ENCODE data around the gene NTN3.
"Not testable (repeated sequence)": the region's sequence is repeated elsewhere in the genome, so short reads cannot be mapped to it uniquely, and the experiment has no call there.

Gene NTN3

DNA sequence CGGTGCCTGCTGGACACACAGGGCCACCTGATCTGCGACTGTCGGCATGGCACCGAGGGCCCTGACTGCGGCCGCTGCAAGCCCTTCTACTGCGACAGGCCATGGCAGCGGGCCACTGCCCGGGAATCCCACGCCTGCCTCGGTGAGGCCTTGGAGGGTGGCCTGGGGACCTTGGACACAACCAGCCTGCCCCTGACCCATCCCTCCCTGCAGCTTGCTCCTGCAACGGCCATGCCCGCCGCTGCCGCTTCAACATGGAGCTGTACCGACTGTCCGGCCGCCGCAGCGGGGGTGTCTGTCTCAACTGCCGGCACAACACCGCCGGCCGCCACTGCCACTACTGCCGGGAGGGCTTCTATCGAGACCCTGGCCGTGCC lies 1.4 kb downstream of the NTN3 start:
- in situ Hi-C loops (cut with HindIII; ENCODE audit: low pct_ligation_motif_present, low pct_unique_long_range_greater_than_20kb, low sequenced_read_pairs) = loop anchor here (25.0 kb wide), 1 partner anchor 310 kb away; the partner anchor contains the start of gene TRAF7

GRCh38 chr16:2472885-2473445 lies 1.9 kb downstream of the NTN3 start:
- in situ Hi-C loops (cut with HindIII; ENCODE audit: low pct_ligation_motif_present, low pct_unique_long_range_greater_than_20kb, low sequenced_read_pairs) = loop anchor here (25.0 kb wide), 1 partner anchor 311 kb away; the partner anchor contains the start of gene TRAF7

More for the DNA sequence above, 1.4 kb downstream of the NTN3 start:
- DNase-seq = no peak

GRCh38 chr16:2473446-2473926 lies 2.4 kb downstream of the NTN3 start:
- in situ Hi-C loops (cut with HindIII; ENCODE audit: low pct_ligation_motif_present, low pct_unique_long_range_greater_than_20kb, low sequenced_read_pairs) = loop anchor here (25.0 kb wide), 1 partner anchor 311 kb away; the partner anchor contains the start of gene TRAF7
- DNase-seq = peak; percentile 28

More at GRCh38 chr16:2472885-2473445, 1.9 kb downstream of the NTN3 start:
- DNase-seq = no peak

DNA sequence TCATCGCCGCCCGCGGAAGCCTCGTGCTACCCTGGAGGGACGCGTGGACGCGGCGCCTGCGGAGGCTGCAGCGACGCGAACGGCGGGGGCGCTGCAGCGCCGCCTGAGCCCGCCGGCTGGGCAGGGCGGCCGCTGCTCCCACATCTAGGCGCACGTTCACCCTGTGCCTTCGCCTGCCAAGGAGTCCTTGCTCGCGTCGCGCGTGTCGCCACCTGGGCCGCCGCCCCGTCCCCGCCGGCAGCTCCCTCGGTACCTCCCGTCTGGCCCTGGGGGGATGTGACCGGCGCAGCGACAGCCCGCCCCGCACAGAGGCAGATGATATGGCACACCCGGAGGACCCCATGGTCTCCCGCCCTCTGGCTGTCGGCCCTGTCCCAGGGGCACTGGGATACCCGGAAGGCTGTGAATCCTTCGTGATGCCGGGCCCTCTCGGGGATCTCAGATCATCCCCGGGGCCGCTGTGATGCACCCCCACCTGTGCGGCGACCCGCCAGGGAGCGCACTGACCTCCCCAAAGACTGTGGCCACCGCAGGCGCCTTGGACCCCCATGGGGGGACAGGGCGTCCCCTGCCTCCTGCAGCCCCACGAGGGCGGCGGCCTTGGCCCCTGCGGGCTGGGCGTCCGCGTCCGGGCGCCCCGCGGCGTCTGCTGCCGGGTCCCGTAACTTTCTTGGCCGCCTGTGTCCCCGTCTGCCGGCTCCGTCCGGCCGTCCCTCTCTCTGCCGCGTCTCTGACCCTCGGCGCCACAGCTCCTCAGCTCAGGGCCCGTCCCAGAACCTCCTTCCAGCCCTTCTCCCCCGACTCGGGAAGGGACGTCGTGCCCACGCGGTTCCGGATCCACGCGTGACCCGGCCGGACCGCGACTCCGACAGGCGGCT lies 3.1 kb downstream of the NTN3 start:
- in situ Hi-C loops (cut with HindIII; ENCODE audit: low pct_ligation_motif_present, low pct_unique_long_range_greater_than_20kb, low sequenced_read_pairs) = loop anchor here (25.0 kb wide), 1 partner anchor 312 kb away; the partner anchor contains the start of gene TRAF7
- peak; percentile 67 for DNase-seq

- in situ Hi-C loops (cut with HindIII; ENCODE audit: low pct_ligation_motif_present, low pct_unique_long_range_greater_than_20kb, low sequenced_read_pairs) = loop anchor here (25.0 kb wide), 1 partner anchor 313 kb away; the partner anchor contains the start of gene TRAF7
- peak; percentile 90 for DNase-seq
Measured at GRCh38 chr16:2474877-2475412, 3.8 kb downstream of the NTN3 start, which contains the start of gene TBC1D24. Gene TBC1D24 (plus strand): TSS chr16:2475127. CDS start chr16:2496149, 21,022 bp downstream.

GRCh38 chr16:2475413-2476344 lies 4.6 kb downstream of the NTN3 start:
- in situ Hi-C loops (cut with HindIII; ENCODE audit: low pct_ligation_motif_present, low pct_unique_long_range_greater_than_20kb, low sequenced_read_pairs) = no loop called here
- DNase-seq = no peak

DNA sequence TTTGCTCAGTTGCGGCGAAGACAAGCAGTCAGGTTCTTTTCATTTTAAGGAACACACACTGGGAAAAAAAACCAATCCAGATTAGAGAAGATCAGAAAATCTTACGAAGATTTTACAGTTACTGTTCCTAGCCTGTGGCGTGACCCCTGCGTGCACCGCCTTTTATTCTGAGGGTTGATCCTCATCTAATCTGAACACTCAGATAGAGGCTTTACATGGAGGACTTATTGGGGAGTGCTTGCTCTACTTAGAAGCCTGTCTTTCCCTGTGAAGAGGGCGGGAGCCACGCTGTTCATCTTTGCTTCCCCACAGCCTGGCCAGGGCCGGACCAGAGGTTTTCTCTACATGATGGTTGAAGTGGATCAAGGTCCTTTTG lies 5.2 kb downstream of the NTN3 start:
- in situ Hi-C loops (cut with HindIII; ENCODE audit: low pct_ligation_motif_present, low pct_unique_long_range_greater_than_20kb, low sequenced_read_pairs) = no loop called here
- DNase-seq = no peak

GRCh38 chr16:2476741-2477140 lies 5.6 kb downstream of the NTN3 start:
- in situ Hi-C loops (cut with HindIII; ENCODE audit: low pct_ligation_motif_present, low pct_unique_long_range_greater_than_20kb, low sequenced_read_pairs) = no loop called here
- DNase-seq = no peak

- in situ Hi-C loops (cut with HindIII; ENCODE audit: low pct_ligation_motif_present, low pct_unique_long_range_greater_than_20kb, low sequenced_read_pairs) = no loop called here
- no peak for DNase-seq
Measured at GRCh38 chr16:2477327-2477726, 6.2 kb downstream of the NTN3 start.

DNA sequence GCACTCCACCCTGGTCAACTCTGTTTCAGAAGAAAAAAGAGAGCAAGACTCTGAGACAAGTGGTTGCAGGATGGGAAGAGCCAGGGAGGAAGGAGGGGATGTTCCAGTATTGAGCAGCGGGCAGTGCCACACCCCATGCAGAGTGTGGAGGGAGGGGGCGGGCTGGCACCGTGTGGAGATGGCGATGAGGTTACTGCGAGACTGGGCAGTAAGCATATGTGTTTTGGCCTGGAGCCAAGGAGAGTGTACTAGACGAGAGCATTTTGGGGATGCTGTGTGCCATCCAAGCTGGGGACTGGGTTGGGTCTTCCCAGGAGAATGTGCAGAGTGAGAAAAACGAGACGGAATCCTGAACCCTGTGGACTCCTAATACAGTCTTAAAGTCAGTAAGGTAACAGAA lies 7.2 kb downstream of the NTN3 start:
- in situ Hi-C loops (cut with HindIII; ENCODE audit: low pct_ligation_motif_present, low pct_unique_long_range_greater_than_20kb, low sequenced_read_pairs) = no loop called here
- no peak for DNase-seq

DNA sequence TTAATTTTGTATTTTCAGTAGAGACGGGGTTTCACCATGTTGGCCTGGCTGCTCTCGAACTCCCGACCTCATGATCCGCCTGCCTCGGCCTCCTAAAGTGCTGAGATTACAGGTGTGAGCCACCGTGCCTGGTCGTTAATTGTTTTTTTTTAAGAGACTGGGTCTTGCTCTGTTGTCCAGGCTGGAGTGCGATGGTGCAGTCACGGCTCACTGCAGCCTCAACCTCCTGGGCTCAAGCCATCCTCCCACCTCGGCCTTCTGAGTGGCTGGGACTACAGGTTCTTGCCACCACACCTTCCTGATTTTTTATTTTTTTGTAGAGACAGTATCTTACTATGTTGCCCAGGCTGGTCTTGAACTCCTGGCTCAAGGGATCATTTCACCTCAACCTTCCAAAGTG lies 8.9 kb downstream of the NTN3 start:
- in situ Hi-C loops (cut with HindIII; ENCODE audit: low pct_ligation_motif_present, low pct_unique_long_range_greater_than_20kb, low sequenced_read_pairs); DNase-seq: not testable (repeated sequence)

GRCh38 chr16:2480948-2481347 lies 9.9 kb downstream of the NTN3 start:
- no peak for DNase-seq
- in situ Hi-C loops (cut with HindIII; ENCODE audit: low pct_ligation_motif_present, low pct_unique_long_range_greater_than_20kb, low sequenced_read_pairs) = no loop called here

- in situ Hi-C loops (cut with HindIII; ENCODE audit: low pct_ligation_motif_present, low pct_unique_long_range_greater_than_20kb, low sequenced_read_pairs) = no loop called here
- DNase-seq = no peak
Measured at GRCh38 chr16:2481676-2482075, 10.6 kb downstream of the NTN3 start.

- no peak for DNase-seq
- in situ Hi-C loops (cut with HindIII; ENCODE audit: low pct_ligation_motif_present, low pct_unique_long_range_greater_than_20kb, low sequenced_read_pairs) = no loop called here
Measured at GRCh38 chr16:2482249-2482648, 11.2 kb downstream of the NTN3 start.

DNA sequence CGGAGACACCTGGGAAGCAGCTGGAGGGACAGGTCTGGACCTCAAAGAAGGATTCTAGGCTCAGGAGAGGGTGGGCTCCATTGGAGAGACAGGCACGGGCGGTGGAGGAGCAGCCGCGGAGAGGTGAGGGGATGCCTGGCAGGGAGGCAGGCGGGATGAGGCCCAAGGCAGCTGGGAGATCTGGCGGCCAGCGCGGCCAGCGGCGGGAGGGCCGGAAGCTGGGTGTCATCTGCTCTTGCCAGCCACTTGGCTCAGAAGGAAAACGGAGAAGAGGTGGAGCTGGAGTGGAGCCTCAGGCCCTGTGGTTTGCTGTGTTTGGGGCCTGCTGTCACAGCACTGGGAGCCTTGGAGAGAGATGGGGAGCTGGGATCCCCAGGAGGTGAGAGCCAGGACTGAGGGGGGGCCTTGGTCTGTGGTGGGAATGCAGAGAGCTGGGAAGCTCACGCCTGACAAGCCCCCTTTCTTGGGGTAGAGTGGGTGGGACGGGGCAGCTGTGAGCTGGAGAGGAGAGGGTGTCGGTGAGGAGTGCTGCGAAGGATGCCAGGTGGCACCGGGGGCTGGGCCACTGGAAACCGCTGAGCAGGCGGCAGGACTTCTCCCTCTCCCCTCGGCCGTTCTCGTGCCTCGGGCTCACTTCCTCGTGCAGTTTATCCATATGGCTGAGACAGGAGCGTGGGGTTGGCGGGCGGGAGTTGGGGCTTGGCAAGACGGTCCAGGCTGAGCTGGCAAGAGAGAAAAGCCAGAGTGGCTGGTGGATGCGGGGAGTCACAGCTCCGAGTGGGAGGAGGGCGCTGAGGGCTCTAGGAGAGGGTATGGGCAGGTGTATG lies 11.8 kb downstream of the NTN3 start:
- in situ Hi-C loops (cut with HindIII; ENCODE audit: low pct_ligation_motif_present, low pct_unique_long_range_greater_than_20kb, low sequenced_read_pairs) = no loop called here
- no peak for DNase-seq

- in situ Hi-C loops (cut with HindIII; ENCODE audit: low pct_ligation_motif_present, low pct_unique_long_range_greater_than_20kb, low sequenced_read_pairs) = no loop called here
Measured at GRCh38 chr16:2483939-2484897, 13.1 kb downstream of the NTN3 start.

More at GRCh38 chr16:2483939-2484897, 13.1 kb downstream of the NTN3 start:
- no peak for DNase-seq

Data from ACHN (cell line).